MCF 10A (cell line): Measurements from ENCODE around the gene SOX15. TPM values are rescaled to one million over a fixed set of nuclear protein-coding genes. Genes with fewer than 3 reads are reported as not detected.

Source experiments
- BruUV-seq: library from RNA; stranded (reverse); fragments of 400-500 nt; replicated peaks from 2 replicates; lab custom pipeline; 2021; lab: Mats Ljungman, UMichigan
- CTCF ChIA-PET: fragments of 300-600 bp; sonication (Branson Sonifier 250); formaldehyde crosslinking; extraction: SDS; loops from one replicate; lab custom pipeline; 2021; ENCODE audit warnings: antibody characterized with exemption, inconsistent platforms; lab: Yijun Ruan, JAX
- POLR2A ChIA-PET: fragments of 300-600, 350-650 bp; sonication (Branson Sonifier 250); formaldehyde crosslinking; extraction: SDS; loops from one replicate; lab custom pipeline; 2020; ENCODE audit warnings: antibody characterized with exemption, inconsistent platforms; lab: Yijun Ruan, JAX
- DNase-seq: peaks from one replicate; pipeline ENCODE4 v3.0.0-alpha.2; 2018; ENCODE audit not compliant: unreplicated experiment
- H3K27ac Mint-ChIP-seq: one replicate; pipeline ENCODE4 v1.8.0; 2022; ENCODE audit warnings: mild to moderate bottlenecking, low read depth, mixed read lengths; ENCODE audit not compliant: unreplicated experiment
- H3K27me3 Mint-ChIP-seq: one replicate; pipeline ENCODE4 v1.8.0; 2022; ENCODE audit warnings: mixed read lengths; ENCODE audit not compliant: insufficient read depth, unreplicated experiment
- H3K36me3 Mint-ChIP-seq: one replicate; pipeline ENCODE4 v1.8.0; 2022; ENCODE audit warnings: mild to moderate bottlenecking, moderate library complexity, mixed read lengths; ENCODE audit not compliant: insufficient read depth, unreplicated experiment
- H3K4me1 Mint-ChIP-seq: one replicate; pipeline ENCODE4 v1.8.0; 2022; ENCODE audit warnings: mixed read lengths; ENCODE audit not compliant: insufficient read depth, unreplicated experiment
- H3K4me3 Mint-ChIP-seq: one replicate; pipeline ENCODE4 v1.8.0; 2022; ENCODE audit warnings: mild to moderate bottlenecking, moderate library complexity, mixed read lengths; ENCODE audit not compliant: unreplicated experiment
- H3K9me3 Mint-ChIP-seq: one replicate; pipeline ENCODE4 v1.8.0; 2022; ENCODE audit warnings: mixed read lengths; ENCODE audit not compliant: unreplicated experiment
- intact Hi-C: fragments of 100-400 bp; cut with micrococcal nuclease; formaldehyde crosslinking; loops from 2 replicates; pipeline ENCODE4 v1.14.1; 2022
- total RNA-seq: library from RNA; stranded (reverse); gene quantifications from 2 replicates; pipeline ENCODE4 v1.2.3, GENCODE V29; 2022
- TF ChIP-seq, protein P1 (sequence below): fragments of 200-600 bp; IDR thresholded peaks from one replicate; pipeline ENCODE4 v1.8.0; 2022; ENCODE audit warnings: antibody characterized with exemption, mild to moderate bottlenecking; ENCODE audit not compliant: unreplicated experiment

Gene SOX15
- total RNA-seq, 1 experiment from 2014 or later: 34.4 TPM

DNA sequence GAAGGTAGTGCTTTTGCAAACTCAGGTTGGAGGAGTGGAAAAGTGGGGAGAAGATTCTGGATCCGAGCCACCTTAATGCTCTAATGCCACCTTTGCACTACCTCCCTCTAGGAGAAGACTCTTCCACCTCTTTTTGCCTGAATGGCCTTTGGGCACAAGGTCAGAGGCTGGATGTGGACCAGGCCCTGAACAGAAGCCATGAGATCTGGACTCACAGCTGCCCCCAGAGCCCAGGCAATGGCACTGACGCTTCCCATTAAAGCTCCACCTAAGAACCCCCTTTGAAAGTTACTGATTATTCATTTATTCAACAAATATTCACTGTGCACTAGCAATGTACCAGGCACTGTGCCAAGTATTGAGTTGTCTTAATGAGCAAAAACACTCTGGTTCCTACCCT, 43.2 kb upstream of the SOX15 start:
- BruUV-seq: no TSS peak
- Mint-ChIP-seq H3K9me3 (no peaks in the 10 kb centered on the region), H3K4me1 (no peaks in the 10 kb centered on the region), H3K27ac (no peak overlapping the region), H3K36me3 (no peaks in the 10 kb centered on the region), H3K27me3 (no peaks in the 10 kb centered on the region), H3K4me3 (no peak overlapping the region)
- POLR2A ChIA-PET: interaction anchor here (1.1 to 12.8 kb wide), 3 partner anchors 34 to 54 kb away, joined by 4 to 208 read pairs (median 4); partner anchors contain the start of genes SOX15, TP53 and WRAP53
- TF ChIP-seq, protein P1, sequence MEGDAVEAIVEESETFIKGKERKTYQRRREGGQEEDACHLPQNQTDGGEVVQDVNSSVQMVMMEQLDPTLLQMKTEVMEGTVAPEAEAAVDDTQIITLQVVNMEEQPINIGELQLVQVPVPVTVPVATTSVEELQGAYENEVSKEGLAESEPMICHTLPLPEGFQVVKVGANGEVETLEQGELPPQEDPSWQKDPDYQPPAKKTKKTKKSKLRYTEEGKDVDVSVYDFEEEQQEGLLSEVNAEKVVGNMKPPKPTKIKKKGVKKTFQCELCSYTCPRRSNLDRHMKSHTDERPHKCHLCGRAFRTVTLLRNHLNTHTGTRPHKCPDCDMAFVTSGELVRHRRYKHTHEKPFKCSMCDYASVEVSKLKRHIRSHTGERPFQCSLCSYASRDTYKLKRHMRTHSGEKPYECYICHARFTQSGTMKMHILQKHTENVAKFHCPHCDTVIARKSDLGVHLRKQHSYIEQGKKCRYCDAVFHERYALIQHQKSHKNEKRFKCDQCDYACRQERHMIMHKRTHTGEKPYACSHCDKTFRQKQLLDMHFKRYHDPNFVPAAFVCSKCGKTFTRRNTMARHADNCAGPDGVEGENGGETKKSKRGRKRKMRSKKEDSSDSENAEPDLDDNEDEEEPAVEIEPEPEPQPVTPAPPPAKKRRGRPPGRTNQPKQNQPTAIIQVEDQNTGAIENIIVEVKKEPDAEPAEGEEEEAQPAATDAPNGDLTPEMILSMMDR: no peak
- CTCF ChIA-PET: interaction anchor here (0.6 to 4.4 kb wide), 18 partner anchors 9 to 309 kb away, joined by 3 to 48 read pairs (median 5); partner anchors contain the start of genes ATP1B2, TP53 and WRAP53
- no peak for DNase-seq
- intact Hi-C loops: no loop called here

DNA sequence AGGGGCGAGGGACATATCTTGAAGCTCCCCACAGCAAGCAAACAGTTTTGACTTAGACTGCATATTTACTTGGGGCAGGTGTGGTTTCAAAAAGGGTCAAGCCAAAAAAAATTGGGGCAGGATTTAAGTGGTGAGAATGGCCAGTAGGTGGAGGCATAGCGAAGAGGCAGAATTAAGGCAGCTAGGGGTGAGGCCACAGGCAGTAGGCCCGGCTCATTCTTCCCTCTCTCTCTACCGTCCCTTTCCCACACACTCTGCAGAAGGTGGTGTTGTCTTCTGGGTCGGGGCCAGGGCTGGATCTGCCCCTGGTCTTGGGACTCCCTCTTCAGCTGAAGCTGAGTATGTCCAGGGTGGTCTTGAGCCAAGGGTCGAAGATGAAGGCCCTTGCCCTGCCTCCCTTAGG, 42.6 kb upstream of the SOX15 start:
- H3K27me3 Mint-ChIP-seq: no peaks in the 10 kb centered on the region
- peak; percentile 69 for DNase-seq
- intact Hi-C loops: loop anchor here (1.0 kb wide), 1 partner anchor 56 kb away; the partner anchor contains the start of gene WRAP53
- H3K36me3 Mint-ChIP-seq: no peaks in the 10 kb centered on the region
- no peak overlapping the region for H3K4me3 Mint-ChIP-seq
- no peak overlapping the region for H3K27ac Mint-ChIP-seq
- H3K4me1 Mint-ChIP-seq: no peaks in the 10 kb centered on the region
- no TSS peak for BruUV-seq
- TF ChIP-seq, protein P1: peak; percentile 63
- no peaks in the 10 kb centered on the region for H3K9me3 Mint-ChIP-seq
- ChIA-PET CTCF (interaction anchor here (0.6 to 4.4 kb wide), 23 partner anchors 9 to 308 kb away, joined by 3 to 48 read pairs (median 5); partner anchors contain the start of genes ATP1B2, SENP3, TP53 and WRAP53), POLR2A (interaction anchor here (1.1 to 12.8 kb wide), 4 partner anchors 18 to 55 kb away, joined by 4 to 208 read pairs (median 6); partner anchors contain the start of genes FXR2, SOX15, TP53 and WRAP53)

DNA sequence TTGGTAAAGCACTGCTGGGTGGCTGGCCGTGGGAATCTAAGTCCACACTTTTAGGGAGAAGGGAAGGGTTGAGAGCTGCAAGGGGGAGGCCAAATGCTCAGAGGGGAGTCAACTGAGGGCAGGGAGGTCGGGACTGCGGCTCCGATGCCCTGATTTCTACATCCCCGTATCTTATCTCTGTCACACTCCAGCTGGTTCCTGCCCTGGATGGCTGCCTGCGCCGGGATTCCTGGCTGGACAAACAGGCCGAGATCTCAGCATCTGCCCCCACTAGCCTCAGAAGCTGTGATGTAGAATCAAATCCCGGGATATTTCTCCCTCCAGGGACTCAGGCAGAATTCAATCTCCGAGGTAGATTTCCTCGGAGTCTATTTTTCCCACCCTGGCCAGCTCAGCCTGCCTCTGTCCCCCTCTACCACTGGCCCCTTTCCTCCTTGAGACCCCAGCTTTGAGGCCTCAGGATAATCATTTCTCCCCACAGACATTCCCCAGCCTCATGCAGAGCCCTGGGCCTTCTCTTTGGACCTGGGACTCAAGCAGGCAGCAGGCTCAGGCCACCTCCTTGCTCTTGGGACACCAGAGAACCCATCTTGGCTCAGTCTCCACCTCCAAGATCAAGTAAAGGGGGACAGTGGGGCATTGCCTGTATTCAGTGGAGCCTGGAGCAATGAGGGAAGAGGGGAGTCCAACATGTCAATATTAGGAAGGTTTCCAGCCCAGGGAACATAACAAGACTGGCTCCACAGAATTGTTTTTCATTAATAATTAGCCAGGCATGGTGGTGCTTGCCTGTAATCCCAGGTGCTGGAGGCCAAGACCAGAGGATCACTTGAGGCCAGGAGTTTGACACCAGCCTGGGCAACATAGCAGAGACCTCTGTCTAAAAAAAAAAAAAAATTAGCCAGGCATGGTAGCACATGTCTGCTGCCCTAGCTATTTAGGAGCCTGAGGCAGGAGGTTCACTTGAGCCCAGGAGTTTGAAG, 41.8 kb upstream of the SOX15 start:
- no peaks in the 10 kb centered on the region for H3K4me1 Mint-ChIP-seq
- POLR2A ChIA-PET: interaction anchor here (1.1 to 12.8 kb wide), 5 partner anchors 17 to 55 kb away, joined by 3 to 208 read pairs (median 4); partner anchors contain the start of genes FXR2, SOX15, TP53 and WRAP53
- no peak for DNase-seq
- CTCF ChIA-PET: interaction anchor here (0.6 to 4.4 kb wide), 19 partner anchors 10 to 243 kb away, joined by 3 to 48 read pairs (median 5); partner anchors contain the start of genes ATP1B2, SENP3, TP53 and WRAP53
- no peaks in the 10 kb centered on the region for H3K9me3 Mint-ChIP-seq
- H3K27me3 Mint-ChIP-seq: no peaks in the 10 kb centered on the region
- no TSS peak for BruUV-seq
- TF ChIP-seq, protein P1: no peak
- no peaks in the 10 kb centered on the region for H3K36me3 Mint-ChIP-seq
- no peak overlapping the region for H3K27ac Mint-ChIP-seq
- no peak overlapping the region for H3K4me3 Mint-ChIP-seq
- intact Hi-C loops: loop anchor here (1.0 kb wide), 1 partner anchor 57 kb away; the partner anchor contains the start of gene WRAP53
